Hematopoietic multipotent progenitor cell treated with erythropoietin and hydrocortisone succinate and interleukin-3 and kit ligand, for 15 days (in vitro differentiated cells): ENCODE measurements around the gene ATP11A.

Experiments
- DNase-seq: peaks from one replicate; pipeline ENCODE4 v3.0.0-alpha.2; 2015; ENCODE audit warnings: low spot score

Gene ATP11A

DNA sequence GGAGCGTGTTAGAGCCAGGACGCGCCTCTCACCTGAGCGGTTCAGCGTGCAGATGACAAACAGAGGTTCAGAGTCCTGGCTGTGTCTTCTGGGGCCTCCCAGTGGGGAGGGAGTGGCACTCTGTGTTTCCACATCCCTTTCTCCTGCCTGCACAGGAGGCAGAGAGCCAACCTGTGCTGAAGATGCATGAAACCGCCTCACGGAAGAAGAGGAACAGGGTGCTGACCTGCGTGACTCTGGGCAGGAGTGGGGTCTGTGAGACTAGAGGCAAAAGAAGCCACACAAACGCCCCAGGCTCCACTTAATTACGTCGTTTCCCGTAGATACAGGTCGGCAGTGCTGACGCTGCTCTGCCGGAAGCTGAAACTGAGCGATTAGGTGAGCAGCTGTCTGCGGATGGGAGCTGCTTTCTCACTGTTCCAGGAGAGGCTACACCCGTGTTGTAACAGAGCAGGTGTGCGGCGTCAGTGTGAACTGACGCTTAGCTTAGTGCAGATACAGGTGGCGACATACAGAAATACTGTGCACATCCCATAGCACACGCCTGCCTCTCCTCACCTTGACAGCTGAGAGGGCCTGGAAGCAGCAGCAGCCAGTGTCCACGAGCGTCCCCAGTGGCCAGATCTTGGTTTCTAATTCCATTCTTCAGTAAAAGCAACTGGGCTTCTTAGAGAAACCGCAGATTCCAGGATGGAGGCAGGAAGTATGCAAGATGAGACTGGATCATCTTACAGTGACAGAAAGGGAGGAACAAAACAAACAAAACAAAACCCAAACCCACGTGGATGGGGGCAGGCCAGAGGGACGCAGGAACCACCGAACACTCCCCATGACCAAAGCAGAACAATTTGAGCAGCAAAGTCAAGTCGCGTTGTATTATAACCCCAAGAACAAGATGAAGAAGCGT lies 241.4 kb downstream of the ATP11A start:
- no peak for DNase-seq

GRCh38 chr13:112932971-112933370 lies 243.1 kb downstream of the ATP11A start:
- DNase-seq = no peak

DNA sequence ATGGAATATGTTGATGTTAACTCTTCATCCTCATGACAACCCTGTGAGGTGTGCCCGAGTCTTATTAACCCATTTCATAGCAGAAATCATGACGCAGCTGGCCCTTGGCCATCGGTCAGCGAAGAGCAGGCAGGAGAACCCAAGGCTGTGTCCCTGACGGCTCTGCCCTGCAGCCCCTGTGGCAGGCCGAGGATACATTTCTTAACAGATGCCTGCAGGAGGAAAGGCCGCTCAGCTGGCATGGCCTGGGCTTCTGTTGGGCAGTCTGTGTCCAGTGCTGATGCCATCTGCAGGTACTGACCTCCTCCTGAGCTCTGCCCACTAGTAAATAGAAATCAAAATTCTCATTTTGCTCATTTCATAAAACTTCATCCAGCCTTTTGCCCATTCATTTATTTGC lies 243.8 kb downstream of the ATP11A start:
- DNase-seq = no peak

DNA sequence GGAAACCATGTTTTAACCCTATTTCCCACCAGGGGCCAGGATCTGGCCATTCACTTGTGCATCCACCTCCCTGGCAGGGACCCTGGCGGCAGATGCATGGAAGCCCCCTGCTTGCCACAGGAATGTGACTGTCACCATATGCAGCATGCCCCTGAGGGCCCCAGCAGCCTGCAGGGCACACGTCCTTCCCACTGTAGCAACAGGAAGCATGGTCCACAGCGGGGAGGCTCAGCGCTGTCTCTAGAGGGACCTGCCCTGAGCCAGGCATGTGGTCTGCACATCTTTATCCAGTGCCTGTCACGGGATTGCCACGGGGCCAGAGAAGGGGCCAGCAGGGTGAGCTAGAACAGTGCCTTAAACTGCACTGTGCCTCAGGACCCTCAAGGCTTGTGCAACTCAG lies 244.2 kb downstream of the ATP11A start:
- DNase-seq = no peak
